Activated CD8-positive, alpha-beta memory T cell treated with anti-CD3 and anti-CD28 coated beads, Interleukin-2, amount 50 U/mL, for 48 hours (primary cell): ENCODE data around the gene NUP107.
"Not testable (repeated sequence)": the region's sequence is repeated elsewhere in the genome, so short reads cannot be mapped to it uniquely, and the experiment has no call there.

Experiments
- DNase-seq: peaks from one replicate; pipeline ENCODE4 v3.0.0-alpha.2; 2020

NUP107 gene

DNA sequence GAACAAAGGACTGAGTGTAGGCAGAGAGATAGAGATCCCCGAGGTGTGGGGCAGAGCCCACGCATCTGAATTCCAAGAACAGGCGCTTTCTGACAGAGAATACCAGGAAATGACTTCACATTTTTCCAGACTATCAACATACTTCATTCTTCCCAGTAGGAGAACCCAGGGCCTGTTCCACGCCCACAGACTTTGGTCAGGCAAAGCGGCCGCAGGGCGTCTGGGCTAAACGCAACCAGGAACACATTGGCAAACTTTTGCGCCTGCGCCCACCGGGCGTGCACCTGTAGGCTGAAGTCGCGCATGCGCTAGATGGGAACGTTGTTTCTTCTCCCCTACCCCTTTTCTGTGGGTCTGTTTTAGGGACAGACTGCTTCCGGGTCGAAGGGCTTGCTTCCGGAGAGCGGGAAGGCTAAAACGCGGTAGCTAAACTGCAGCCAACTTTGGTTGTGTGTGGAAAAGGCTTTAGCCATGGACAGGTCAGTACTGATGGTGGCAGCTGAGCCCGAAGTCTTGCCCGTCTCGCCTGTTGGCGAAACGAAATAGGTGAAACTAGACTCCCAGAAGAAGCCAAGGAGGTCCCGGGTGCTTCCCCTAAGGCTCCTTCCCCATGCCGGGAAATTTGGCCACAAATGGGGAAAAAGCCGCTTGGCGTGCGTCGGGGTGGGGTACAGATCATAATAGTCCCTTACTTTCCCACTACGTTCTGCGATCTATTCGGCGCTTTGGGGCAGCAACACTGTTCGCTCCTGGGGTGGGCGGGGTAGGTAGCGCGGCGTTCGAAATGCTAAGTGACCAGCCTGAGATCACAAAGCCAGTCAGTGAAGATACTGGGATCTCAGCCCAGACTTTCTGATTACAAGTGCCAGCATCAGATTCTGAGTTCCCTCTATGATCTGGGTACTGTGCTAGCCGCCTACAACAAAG lies at the start of gene NUP107:
NUP107 (plus strand) TSS at position 384 of the 927 bp plus-strand sequence; CDS start at position 472, 88 bp downstream.
- DNase-seq: peak; percentile 97

DNA sequence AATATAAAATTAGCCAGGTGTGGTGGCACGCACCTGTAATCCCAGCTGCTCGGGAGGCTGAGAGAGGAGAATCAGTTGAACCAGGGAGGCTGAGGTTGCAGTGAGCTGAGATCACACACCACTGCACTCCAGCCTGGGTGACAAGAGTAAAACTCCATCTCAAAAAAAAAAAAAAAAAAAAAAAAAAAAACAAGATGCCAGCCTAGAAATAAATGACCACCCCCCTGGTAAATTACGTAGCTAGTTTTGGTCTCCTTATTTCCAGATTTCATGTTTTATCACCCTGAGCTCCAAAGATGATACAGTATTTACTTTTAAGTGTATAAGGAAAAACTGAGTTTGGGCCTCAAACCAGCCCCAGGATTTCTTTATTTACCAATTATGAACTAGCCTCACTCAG lies 49.3 kb upstream of the NUP107 start:
- DNase-seq: not testable (repeated sequence)

GRCh38 chr12:68638171-68638570 lies 48.6 kb upstream of the NUP107 start:
- DNase-seq: no peak

- DNase-seq: no peak
These were observed 47.9 kb upstream of the NUP107 start for GRCh38 chr12:68638721-68639395.

DNA sequence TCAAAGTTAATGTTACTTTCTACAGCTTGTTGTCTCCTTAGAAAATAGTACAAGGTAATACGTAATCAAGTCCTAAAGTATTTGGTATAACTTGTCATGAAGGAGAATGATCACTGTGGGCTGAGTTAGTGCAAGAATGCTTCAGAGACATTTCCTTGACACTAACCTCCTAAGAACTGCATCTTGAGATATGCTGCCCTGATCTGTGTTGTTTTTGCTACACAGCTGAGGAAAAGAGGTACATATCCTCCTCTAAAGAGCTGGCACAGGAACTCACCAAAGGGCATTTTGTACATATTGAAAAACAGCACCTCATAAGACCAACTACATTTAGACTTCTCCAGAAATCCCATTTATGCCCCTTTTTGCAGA lies 47.4 kb upstream of the NUP107 start:
- DNase-seq: no peak

GRCh38 chr12:68641138-68641537 lies 45.6 kb upstream of the NUP107 start:
- DNase-seq: no peak

- DNase-seq: no peak
These were observed 40.3 kb upstream of the NUP107 start for GRCh38 chr12:68646484-68646883.

- DNase-seq: no peak
These were observed 39.3 kb upstream of the NUP107 start for GRCh38 chr12:68647507-68647906.

GRCh38 chr12:68648179-68648578 lies 38.6 kb upstream of the NUP107 start:
- DNase-seq: no peak

- no peak for DNase-seq
These were observed 21.7 kb upstream of the NUP107 start for GRCh38 chr12:68665016-68665569.

GRCh38 chr12:68667291-68667690 lies 19.5 kb upstream of the NUP107 start:
- no peak for DNase-seq

DNA sequence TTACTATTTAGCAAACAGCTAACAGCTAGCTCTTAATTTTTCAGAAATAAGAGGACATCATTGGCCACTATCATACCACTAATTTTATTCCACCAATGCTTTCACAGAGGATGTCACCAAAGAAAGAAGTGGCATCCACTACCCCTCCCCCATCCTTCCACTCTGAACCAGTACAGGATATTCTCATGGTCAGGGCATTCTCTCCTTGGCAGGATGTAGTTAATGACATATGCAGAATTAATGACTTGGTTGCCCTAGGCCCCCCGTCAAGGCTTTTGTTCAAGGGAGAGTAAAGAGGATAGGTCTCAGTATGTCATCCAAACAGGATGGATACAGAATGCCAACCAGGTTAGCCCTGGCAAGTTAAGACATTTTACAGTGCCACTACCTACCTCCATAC lies 18.9 kb upstream of the NUP107 start:
- no peak for DNase-seq

- DNase-seq: no peak
These were observed 15.6 kb upstream of the NUP107 start for GRCh38 chr12:68671179-68671578.

DNA sequence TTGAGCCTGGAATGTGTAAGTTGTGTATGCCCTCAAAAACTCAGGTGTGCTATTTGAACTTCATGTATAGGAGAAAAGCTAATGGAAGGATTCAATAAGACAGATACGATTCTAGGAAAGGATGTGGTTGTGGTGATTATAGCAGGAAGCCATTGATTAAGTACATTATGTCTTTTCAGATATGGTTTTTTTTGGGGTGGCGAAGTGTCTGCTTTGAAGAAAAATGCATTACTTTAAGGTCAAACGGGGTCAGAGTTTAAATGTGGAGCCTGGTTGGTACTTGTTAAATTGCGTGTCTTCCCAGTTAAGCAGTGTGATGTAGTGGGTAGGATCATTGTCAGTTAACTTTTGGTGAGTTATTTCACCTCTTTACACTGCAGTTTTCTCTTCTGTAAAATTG lies 13.0 kb upstream of the NUP107 start:
- no peak for DNase-seq

- no peak for DNase-seq
These were observed 12.4 kb upstream of the NUP107 start for GRCh38 chr12:68674376-68674775.

GRCh38 chr12:68675101-68675842 lies 11.5 kb upstream of the NUP107 start:
- DNase-seq: peak; percentile 68

- not testable (repeated sequence) for DNase-seq
These were observed 9.9 kb upstream of the NUP107 start for GRCh38 chr12:68676854-68677253.

- DNase-seq: no peak
These were observed 550 bp upstream of the NUP107 start for GRCh38 chr12:68686262-68686594.

- DNase-seq: no peak
These were observed 8.7 kb downstream of the NUP107 start for GRCh38 chr12:68695454-68695853.

- DNase-seq: no peak
These were observed 12.7 kb downstream of the NUP107 start for GRCh38 chr12:68699486-68699885.

- no peak for DNase-seq
These were observed 41.0 kb downstream of the NUP107 start for GRCh38 chr12:68727776-68728175.

DNA sequence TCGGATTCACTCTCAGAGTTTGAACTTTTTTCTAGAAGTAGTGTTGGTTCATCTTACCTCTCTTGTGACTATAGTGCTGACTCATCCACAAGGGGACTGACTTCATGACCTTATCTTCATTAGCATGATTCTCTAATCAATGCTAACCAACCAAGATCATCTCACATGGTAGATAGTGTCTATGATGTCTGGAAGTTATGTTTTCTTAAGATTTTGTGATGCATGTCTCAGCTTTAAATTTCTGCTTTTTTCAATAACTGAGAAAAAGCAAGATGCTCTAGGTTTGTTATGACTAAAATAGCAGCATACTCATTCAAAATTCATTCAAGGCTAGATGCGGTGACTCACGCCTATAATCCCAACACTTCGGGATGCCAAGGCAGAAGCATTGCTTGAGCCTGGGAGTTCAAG lies 46.9 kb downstream of the NUP107 start:
- no peak for DNase-seq

DNA sequence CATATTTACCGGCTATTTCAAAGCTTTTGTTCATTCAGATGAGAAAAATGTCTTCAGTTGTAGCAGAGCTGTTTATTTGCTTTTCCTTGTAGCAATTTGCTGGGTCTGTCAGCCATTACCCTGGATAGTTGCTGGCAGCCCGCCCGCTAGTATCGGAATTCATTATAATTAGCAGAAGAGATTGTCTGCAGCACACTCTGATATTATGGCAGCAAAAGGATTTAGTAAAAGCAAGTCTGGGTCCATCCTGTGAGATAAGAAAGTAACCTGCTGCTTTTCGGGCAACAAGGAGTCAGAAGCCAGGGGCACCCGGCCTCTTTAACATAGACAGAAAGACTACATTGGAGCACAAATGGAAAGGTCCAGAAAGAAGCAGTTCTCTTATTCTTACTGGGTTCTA lies 53.1 kb downstream of the NUP107 start:
- DNase-seq: no peak
